Ascending aorta (tissue), 2 donors: Measurements from ENCODE around the gene GP1BB. TPM values are rescaled to one million over a fixed set of nuclear protein-coding genes. Genes with fewer than 3 reads are reported as not detected.

ENCODE experiments used
- DNase-seq, 2 donors: peaks; one replicate each; pipeline ENCODE4 v3.0.0-alpha.2; 2019; ENCODE audit warnings: low spot score in 2 of 2
- H3K27ac ChIP-seq, 2 donors: fragments of 200-600 bp; sonication (generic); one replicate each; pipeline ENCODE4 v1.5.1; 2016 to 2017; ENCODE audit warnings: mild to moderate bottlenecking in 1 of 2
- H3K27me3 ChIP-seq: fragments of 200-600 bp; sonication (generic); one replicate; pipeline ENCODE4 v1.5.1; 2017
- H3K36me3 ChIP-seq, 2 donors: fragments of 200-600 bp; sonication (generic); one replicate each; pipeline ENCODE4 v1.5.1; 2016
- H3K4me1 ChIP-seq, 2 donors: fragments of 200-600 bp; sonication (generic); one replicate each; pipeline ENCODE4 v1.5.1; 2016 to 2017; ENCODE audit warnings: mild to moderate bottlenecking in 1 of 2
- H3K4me3 ChIP-seq, 2 donors: fragments of 200-600 bp; sonication (generic); one replicate each; pipeline ENCODE4 v1.5.1; 2016 to 2017; ENCODE audit warnings: mild to moderate bottlenecking in 1 of 2
- H3K9me3 ChIP-seq, 2 donors: fragments of 200-600 bp; sonication (generic); one replicate each; pipeline ENCODE4 v1.5.1; 2016
- intact Hi-C: fragments of 100-400 bp; cut with DNase I; formaldehyde crosslinking; loops from one replicate; pipeline ENCODE4 v1.15.1; 2023
- total RNA-seq: library from RNA; depleted of rRNA; stranded (reverse); fragments of >200 nt; gene quantifications from one replicate; pipeline ENCODE4 v1.1.0, GENCODE V29; 2016
- TF ChIP-seq, protein P1 (sequence below), 3 experiments: fragments of 200-600 bp in 2 of 3; fragments of 450-650 bp in 1 of 3; sonication (generic) in 2 of 3; IDR thresholded peaks; one replicate each; pipeline ENCODE4 v1.5.1; 2016 to 2019; ENCODE audit warnings: antibody characterized with exemption in 3 of 3, mild to moderate bottlenecking in 1 of 3, moderate library complexity in 1 of 3

The GP1BB gene
- total RNA-seq, 1 donor from 2014 or later = 50.2 TPM

GRCh38 chr22:19700790-19701419, 22.4 kb upstream of the GP1BB start:
- Histone ChIP-seq H3K36me3 (no peaks in the 10 kb centered on the region), H3K9me3 (no peaks in the 10 kb centered on the region), H3K27me3 (no peaks in the 10 kb centered on the region), H3K4me3 (no peak overlapping the region), H3K27ac (no peak overlapping the region), H3K4me1 (no peaks in the 10 kb centered on the region)
- TF ChIP-seq, protein P1, sequence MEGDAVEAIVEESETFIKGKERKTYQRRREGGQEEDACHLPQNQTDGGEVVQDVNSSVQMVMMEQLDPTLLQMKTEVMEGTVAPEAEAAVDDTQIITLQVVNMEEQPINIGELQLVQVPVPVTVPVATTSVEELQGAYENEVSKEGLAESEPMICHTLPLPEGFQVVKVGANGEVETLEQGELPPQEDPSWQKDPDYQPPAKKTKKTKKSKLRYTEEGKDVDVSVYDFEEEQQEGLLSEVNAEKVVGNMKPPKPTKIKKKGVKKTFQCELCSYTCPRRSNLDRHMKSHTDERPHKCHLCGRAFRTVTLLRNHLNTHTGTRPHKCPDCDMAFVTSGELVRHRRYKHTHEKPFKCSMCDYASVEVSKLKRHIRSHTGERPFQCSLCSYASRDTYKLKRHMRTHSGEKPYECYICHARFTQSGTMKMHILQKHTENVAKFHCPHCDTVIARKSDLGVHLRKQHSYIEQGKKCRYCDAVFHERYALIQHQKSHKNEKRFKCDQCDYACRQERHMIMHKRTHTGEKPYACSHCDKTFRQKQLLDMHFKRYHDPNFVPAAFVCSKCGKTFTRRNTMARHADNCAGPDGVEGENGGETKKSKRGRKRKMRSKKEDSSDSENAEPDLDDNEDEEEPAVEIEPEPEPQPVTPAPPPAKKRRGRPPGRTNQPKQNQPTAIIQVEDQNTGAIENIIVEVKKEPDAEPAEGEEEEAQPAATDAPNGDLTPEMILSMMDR (IDR thresholded peaks at IDR 0.05) = no peak
- no peak for DNase-seq
- intact Hi-C loops = no loop called here

DNA sequence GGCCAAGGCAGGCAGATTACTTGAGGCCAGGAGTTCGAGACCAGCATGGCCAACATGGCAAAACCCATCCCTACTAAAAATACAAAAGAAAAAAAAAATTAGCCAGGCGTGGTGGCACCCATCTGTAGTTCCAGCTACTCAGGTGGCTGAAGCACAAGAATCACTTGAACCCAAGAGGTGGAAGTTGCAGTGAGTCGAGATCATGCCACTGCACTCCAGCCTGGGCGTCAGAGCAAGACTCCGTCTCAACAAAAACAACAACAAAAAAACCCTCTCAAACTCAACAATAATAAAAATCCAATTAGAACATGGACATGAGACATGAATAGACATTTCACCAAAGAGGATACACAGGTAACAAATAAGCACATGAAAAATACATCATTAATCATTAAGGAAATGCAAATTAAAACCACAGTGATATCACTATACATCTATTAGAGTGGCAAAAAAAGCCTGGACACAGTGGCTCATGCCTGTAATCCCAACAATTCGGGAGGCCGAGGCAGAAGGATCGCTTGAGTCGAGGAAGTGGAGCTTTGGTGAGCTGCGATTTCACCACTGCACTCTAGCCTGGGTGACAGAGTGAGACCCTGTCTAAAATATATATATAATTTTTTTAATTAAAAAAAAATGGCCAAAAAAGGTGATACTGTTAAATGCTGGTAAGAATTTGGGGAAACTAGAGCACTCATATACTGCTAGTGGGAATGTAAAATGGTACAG, 21.8 kb upstream of the GP1BB start:
- H3K36me3 ChIP-seq = no peaks in the 10 kb centered on the region
- no peak overlapping the region for H3K27ac ChIP-seq
- no peak for DNase-seq
- TF ChIP-seq, protein P1 (IDR thresholded peaks at IDR 0.05) = no peak
- H3K4me3 ChIP-seq = no peak overlapping the region
- H3K4me1 ChIP-seq = no peaks in the 10 kb centered on the region
- H3K27me3 ChIP-seq = no peaks in the 10 kb centered on the region
- H3K9me3 ChIP-seq = no peaks in the 10 kb centered on the region
- intact Hi-C loops = no loop called here

DNA sequence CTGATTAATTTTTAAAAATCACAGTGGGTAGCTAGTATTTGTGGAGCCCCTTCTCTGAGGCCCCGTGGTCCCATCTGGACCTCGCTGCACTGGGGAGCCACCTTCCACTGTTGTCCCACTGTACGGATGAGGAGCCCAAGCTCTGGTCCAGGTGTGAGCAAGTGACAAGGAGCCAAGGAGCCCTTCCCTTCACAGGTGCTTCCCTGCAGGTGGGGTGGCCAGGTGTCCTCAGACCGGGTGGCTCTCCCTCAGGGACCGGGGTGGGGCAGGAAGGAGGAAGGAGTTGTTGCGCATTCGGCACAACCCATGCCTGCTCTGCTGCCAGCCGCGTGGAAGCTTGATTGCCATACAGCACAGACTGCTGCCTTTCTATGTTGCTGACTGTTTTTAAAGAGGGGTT, 19.5 kb upstream of the GP1BB start:
- intact Hi-C loops = no loop called here
- DNase-seq = no peak
- Histone ChIP-seq H3K4me1 (no peaks in the 10 kb centered on the region), H3K27ac (no peak overlapping the region), H3K9me3 (no peaks in the 10 kb centered on the region), H3K36me3 (no peaks in the 10 kb centered on the region), H3K4me3 (no peak overlapping the region), H3K27me3 (no peaks in the 10 kb centered on the region)
- TF ChIP-seq, protein P1 (IDR thresholded peaks at IDR 0.05) = no peak

DNA sequence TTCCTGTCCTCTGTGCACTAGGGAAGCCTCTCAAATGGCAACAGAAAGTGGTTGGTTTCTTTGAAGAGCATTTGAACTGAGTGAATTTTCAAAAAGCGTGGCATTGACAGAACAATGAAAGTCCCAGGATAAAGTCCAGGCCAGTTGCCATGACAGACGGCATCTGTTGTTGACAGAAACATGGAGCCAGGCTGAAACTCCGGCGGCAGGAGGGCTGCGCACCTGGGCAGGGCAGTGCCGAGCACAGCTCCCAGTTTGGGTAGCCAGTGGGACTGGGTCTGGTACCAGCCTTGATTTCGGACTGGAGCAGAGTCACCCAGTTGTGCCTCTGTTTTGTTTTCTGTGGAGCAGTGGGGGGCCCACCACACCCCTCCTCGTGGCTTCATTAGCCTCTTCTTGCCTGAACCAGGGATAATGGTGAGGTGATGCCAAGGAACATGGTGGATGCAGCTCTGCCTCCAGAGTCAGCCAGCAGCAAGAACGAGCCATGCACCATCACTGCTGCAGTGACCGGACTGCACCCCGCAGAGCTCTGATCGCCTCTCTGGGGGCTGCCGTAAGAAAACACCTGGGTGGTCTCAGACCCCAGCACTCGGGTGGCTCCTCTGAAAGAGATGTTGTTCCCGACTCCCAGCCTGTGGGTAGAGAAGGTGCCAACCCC, 18.9 kb upstream of the GP1BB start:
- no peak overlapping the region for H3K4me3 ChIP-seq
- no peaks in the 10 kb centered on the region for H3K4me1 ChIP-seq
- H3K9me3 ChIP-seq = no peaks in the 10 kb centered on the region
- H3K27ac ChIP-seq = no peak overlapping the region
- intact Hi-C loops = no loop called here
- no peaks in the 10 kb centered on the region for H3K36me3 ChIP-seq
- no peaks in the 10 kb centered on the region for H3K27me3 ChIP-seq
- no peak for DNase-seq
- TF ChIP-seq, protein P1 (IDR thresholded peaks at IDR 0.05) = no peak

DNA sequence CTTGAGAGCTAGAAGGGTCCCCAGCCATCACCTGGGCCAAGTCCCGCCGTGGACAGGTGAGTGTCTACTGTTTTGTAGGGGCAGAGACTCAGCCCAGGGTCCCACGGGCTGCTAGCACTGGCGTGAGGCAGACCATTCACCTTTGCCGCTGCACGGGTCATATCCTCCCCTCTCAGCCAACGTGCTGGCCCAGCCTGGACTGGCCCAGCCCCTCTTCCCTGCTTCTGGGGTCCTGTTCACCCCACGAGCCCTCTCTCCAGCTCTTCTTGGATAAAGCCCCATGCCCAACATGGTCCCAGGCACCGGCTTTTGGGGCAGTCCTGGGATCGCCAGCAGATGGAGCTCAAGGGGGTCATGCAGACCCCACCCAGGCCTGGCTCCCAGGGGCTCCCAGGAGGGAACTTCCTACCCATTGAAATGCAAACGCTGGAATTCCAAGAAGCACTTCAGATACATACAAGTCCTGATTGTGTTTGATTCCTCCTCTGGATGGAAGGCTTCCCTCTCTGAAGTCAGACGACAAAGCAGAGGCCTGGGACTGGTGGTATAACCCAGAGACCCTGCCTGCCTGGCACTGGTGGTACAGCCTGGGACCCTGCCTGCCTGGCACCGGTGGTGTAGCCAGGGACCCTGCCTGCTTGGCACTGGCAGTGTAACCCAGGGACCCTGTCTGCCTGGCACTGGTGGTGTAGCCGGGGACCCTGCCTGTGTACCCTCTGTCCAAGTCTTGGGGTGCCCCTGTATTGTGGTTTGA, 18.0 kb upstream of the GP1BB start:
- TF ChIP-seq, protein P1 (IDR thresholded peaks at IDR 0.05) = no peak
- H3K4me1 ChIP-seq = no peaks in the 10 kb centered on the region
- no peaks in the 10 kb centered on the region for H3K9me3 ChIP-seq
- H3K27me3 ChIP-seq = no peaks in the 10 kb centered on the region
- intact Hi-C loops = no loop called here
- no peaks in the 10 kb centered on the region for H3K36me3 ChIP-seq
- H3K4me3 ChIP-seq = no peak overlapping the region
- no peak for DNase-seq
- no peak overlapping the region for H3K27ac ChIP-seq
